Neural cell (in vitro differentiated cells): ENCODE measurements around the gene GFER.

Source experiments
- EZH2 ChIP-seq: fragments of 200-600, 300-800 bp; shearing (Covaris generic), sonication (generic); IDR thresholded peaks from 2 replicates; pipeline ENCODE4 v1.6.1; 2014; ENCODE audit warnings: antibody characterized with exemption, low read length, borderline replicate concordance, mild to moderate bottlenecking; ENCODE audit not compliant: insufficient read depth, poor library complexity, severe bottlenecking
- MXI1 ChIP-seq: fragments of 450-650 bp; conservative IDR thresholded peaks from 2 replicates; pipeline ENCODE4 v1.6.1; 2014; ENCODE audit warnings: antibody characterized with exemption, mild to moderate bottlenecking; ENCODE audit not compliant: poor library complexity, severe bottlenecking
- POLR2AphosphoS5 ChIP-seq: IDR thresholded peaks from 2 replicates; pipeline ENCODE4 v1.6.1; 2012
- RAD21 ChIP-seq: fragments of 450-650 bp; conservative IDR thresholded peaks from 2 replicates; pipeline ENCODE4 v1.6.1; 2014; ENCODE audit warnings: antibody characterized with exemption, mild to moderate bottlenecking, moderate library complexity
- SMC3 ChIP-seq: fragments of 450-650 bp; conservative IDR thresholded peaks from 2 replicates; pipeline ENCODE4 v1.6.1; 2014; ENCODE audit warnings: antibody characterized with exemption, mild to moderate bottlenecking, moderate library complexity; ENCODE audit not compliant: poor library complexity
- TAF1 ChIP-seq: IDR thresholded peaks from 2 replicates; pipeline ENCODE4 v1.6.1; 2012; ENCODE audit warnings: low read depth
- TF ChIP-seq, protein P1 (sequence below): fragments of 450-650 bp; IDR thresholded peaks from 2 replicates; pipeline ENCODE4 v1.5.1; 2014; ENCODE audit warnings: antibody characterized with exemption, mild to moderate bottlenecking, moderate library complexity; ENCODE audit not compliant: poor library complexity, severe bottlenecking
- TF ChIP-seq, protein P2 (sequence below): IDR thresholded peaks from 2 replicates; pipeline ENCODE4 v1.6.1; 2012; ENCODE audit warnings: borderline replicate concordance

DNA sequence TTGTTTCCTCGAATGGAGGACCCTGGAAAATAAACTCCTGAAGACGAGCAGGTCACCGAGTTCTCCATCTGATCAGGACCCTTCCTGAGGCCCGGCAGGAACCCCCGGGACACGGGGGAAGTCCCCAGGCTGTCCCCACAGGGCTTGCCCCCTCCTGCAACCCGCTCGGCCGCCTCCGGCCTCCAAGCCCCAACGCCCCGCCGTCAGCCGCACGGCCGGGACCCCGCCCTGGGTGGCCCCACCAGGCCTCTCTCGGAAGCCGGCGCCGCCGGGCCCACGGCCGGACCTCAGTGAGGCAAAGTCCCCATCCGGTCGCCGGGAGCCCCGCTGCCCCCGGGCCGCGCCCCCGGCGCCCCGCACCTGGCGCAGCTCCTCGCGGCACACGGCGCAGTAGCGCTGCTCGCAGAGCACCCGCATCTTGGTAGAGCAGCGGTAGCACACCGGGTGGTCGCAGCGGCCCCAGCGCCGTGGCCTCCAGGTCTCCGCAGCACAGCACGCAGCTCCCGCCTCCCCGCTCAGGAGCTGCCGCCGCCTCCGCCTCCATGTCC is 25.2 kb downstream of the GFER start:
- TF ChIP-seq, protein P1, sequence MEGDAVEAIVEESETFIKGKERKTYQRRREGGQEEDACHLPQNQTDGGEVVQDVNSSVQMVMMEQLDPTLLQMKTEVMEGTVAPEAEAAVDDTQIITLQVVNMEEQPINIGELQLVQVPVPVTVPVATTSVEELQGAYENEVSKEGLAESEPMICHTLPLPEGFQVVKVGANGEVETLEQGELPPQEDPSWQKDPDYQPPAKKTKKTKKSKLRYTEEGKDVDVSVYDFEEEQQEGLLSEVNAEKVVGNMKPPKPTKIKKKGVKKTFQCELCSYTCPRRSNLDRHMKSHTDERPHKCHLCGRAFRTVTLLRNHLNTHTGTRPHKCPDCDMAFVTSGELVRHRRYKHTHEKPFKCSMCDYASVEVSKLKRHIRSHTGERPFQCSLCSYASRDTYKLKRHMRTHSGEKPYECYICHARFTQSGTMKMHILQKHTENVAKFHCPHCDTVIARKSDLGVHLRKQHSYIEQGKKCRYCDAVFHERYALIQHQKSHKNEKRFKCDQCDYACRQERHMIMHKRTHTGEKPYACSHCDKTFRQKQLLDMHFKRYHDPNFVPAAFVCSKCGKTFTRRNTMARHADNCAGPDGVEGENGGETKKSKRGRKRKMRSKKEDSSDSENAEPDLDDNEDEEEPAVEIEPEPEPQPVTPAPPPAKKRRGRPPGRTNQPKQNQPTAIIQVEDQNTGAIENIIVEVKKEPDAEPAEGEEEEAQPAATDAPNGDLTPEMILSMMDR, result no peak
- TF ChIP-seq MXI1 (no peak), EZH2 (no peak), POLR2AphosphoS5 (no peak), TAF1 (no peak), SMC3 (no peak), RAD21 (no peak)
- TF ChIP-seq, protein P2, sequence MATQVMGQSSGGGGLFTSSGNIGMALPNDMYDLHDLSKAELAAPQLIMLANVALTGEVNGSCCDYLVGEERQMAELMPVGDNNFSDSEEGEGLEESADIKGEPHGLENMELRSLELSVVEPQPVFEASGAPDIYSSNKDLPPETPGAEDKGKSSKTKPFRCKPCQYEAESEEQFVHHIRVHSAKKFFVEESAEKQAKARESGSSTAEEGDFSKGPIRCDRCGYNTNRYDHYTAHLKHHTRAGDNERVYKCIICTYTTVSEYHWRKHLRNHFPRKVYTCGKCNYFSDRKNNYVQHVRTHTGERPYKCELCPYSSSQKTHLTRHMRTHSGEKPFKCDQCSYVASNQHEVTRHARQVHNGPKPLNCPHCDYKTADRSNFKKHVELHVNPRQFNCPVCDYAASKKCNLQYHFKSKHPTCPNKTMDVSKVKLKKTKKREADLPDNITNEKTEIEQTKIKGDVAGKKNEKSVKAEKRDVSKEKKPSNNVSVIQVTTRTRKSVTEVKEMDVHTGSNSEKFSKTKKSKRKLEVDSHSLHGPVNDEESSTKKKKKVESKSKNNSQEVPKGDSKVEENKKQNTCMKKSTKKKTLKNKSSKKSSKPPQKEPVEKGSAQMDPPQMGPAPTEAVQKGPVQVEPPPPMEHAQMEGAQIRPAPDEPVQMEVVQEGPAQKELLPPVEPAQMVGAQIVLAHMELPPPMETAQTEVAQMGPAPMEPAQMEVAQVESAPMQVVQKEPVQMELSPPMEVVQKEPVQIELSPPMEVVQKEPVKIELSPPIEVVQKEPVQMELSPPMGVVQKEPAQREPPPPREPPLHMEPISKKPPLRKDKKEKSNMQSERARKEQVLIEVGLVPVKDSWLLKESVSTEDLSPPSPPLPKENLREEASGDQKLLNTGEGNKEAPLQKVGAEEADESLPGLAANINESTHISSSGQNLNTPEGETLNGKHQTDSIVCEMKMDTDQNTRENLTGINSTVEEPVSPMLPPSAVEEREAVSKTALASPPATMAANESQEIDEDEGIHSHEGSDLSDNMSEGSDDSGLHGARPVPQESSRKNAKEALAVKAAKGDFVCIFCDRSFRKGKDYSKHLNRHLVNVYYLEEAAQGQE, result no peak
